HUDEP-2 (cell line): ENCODE results near the gene HOMER2.

Experiments
- DNase-seq, 76 experiments: peaks; one replicate each; lab custom pipeline; 2025; ENCODE audit not compliant: unreplicated experiment in 76 of 76; lab: John Stamatoyannopoulos, UW

HOMER2 gene

DNA sequence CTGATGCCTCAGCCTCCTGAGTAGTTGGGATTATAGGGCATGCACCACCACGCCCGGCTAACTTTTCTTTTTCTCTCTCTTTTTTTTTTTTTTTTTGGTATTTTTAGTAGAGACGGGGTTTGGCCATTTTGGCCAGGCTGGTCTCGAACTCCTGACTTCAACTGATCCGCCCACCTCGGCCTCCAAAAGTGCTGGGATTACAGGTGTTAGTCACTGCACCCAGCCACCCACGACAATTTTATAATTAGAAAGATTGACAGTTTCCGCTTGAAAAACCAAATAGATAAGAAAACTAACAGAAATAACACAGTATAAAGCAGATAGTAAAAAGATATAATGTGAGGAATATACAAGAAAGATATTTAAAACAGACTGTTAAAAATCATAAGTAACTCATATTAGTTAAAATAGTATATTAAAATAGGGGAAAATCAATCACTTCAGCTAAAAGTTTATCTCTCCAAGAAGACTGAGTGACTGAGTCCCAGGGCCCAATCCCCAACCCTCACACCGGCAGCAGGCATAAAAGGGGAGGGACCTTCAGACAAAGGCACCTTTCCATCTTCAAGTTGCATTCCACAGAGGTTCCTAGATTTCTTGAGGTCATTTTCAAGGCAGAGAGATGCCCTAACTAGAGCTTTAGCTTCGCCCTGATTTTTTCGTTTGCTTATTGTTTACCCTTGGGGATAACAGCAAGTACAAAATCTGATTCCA lies 144.4 kb downstream of the HOMER2 start:
- DNase-seq = no peak

- DNase-seq = no peak
These were observed 146.5 kb downstream of the HOMER2 start, which contains the start of gene FSD2 for GRCh38 chr15:82805994-82806406. FSD2 (minus strand) TSS chr15:82806069; CDS start chr15:82787390, 18,679 bp downstream.

GRCh38 chr15:82804575-82804949 lies 148.0 kb downstream of the HOMER2 start:
- peak in 1 of 76 experiments; percentile 12 for DNase-seq

- no peak for DNase-seq
These were observed 148.5 kb downstream of the HOMER2 start for GRCh38 chr15:82803793-82804574.

GRCh38 chr15:82802497-82802896 lies 150.0 kb downstream of the HOMER2 start:
- peak in 68 of 76 experiments; percentile 4 to 82 (median 43) for DNase-seq

DNA sequence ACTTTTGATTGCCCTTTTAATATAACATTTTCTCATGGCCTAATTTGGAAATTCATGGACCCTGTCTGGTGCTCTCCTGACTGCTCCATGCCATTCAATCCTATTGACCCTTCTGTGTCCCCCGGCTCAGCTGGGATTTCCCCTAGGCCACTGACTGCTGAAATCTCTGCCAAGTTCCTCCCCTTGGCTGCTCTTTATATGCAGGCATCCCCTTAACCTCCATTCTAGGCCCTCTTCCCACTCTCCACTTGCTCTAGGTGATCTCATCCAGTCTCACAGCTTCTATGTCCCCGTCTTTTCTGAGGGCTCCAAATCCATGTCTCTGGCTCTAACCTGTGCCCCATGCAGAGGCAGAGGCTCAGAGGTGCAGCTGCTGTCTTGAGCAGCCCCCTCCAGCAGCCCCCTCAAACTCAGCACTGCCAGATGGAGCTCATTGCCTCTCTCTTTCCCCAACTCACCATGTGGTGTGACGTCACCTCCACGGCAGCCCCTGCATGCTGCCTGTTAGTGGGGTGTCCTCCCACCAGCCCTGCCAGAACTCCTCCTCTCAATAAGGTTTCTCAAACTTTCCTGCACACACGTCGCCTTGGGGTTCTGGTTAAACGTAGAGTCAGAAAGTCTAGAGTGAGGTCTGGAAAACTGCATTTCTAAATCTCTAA lies 153.2 kb downstream of the HOMER2 start:
- DNase-seq = no peak
